Measurements from ENCODE around the gene WNT10A.
A peak's percentile ranks its signal among the peaks of the same experiment; 100 is the strongest.

Gene WNT10A

GRCh38 chr2:218850796-218851195, 29.9 kb upstream of the WNT10A start:
- DNase-seq (ENCODE audit: low read depth, low spot score), result no peak
- no peak for TF ChIP-seq CTCF (IDR thresholded peaks at IDR 0.05; ENCODE audit: insufficient read depth, low read length, missing control alignments)
- POLR2A ChIA-PET, result interaction anchor here (0.7 kb wide), 1 partner anchor 587 kb away, joined by 3 read pairs; no protein-coding TSS in a partner anchor
- CTCF ChIA-PET, result interaction anchor here (0.7 to 6.5 kb wide), 13 partner anchors 8 to 304 kb away, joined by 3 to 106 read pairs (median 24); partner anchors contain the start of genes TTLL4 and WNT6
- no peak overlapping the region for H3K4me3 ChIP-seq (ENCODE audit: low read depth, low read length)

- CTCF ChIA-PET, result interaction anchor here (0.7 to 6.5 kb wide), 14 partner anchors 8 to 304 kb away, joined by 3 to 106 read pairs (median 14); partner anchors contain the start of genes CYP27A1, TTLL4 and WNT6
- no peak overlapping the region for H3K4me3 ChIP-seq (ENCODE audit: low read depth, low read length)
- DNase-seq (ENCODE audit: low read depth, low spot score), result no peak
- POLR2A ChIA-PET, result no interaction called here
- no peak for TF ChIP-seq CTCF (IDR thresholded peaks at IDR 0.05; ENCODE audit: insufficient read depth, low read length, missing control alignments)
These were observed 29.4 kb upstream of the WNT10A start for GRCh38 chr2:218851286-218851685.

- no peak overlapping the region for H3K4me3 ChIP-seq (ENCODE audit: low read depth, low read length)
- no peak for DNase-seq (ENCODE audit: low read depth, low spot score)
- peak; percentile 76 for TF ChIP-seq CTCF (IDR thresholded peaks at IDR 0.05; ENCODE audit: insufficient read depth, low read length, missing control alignments)
- ChIA-PET CTCF (interaction anchor here (0.7 to 6.5 kb wide), 28 partner anchors 7 to 350 kb away, joined by 3 to 106 read pairs (median 4); partner anchors contain the start of genes CYP27A1, RNF25, STK36 and TTLL4), POLR2A (no interaction called here)
These were observed 27.6 kb upstream of the WNT10A start for GRCh38 chr2:218852911-218853667.

- POLR2A ChIA-PET, result no interaction called here
- no peak for DNase-seq (ENCODE audit: low read depth, low spot score)
- CTCF ChIA-PET, result interaction anchor here (0.9 to 4.1 kb wide), 6 partner anchors 12 to 301 kb away, joined by 3 to 32 read pairs (median 9); no protein-coding TSS in a partner anchor
- TF ChIP-seq CTCF (IDR thresholded peaks at IDR 0.05; ENCODE audit: insufficient read depth, low read length, missing control alignments), result no peak
- H3K4me3 ChIP-seq (ENCODE audit: low read depth, low read length), result no peak overlapping the region
These were observed 26.9 kb upstream of the WNT10A start for GRCh38 chr2:218853766-218854165.

GRCh38 chr2:218854860-218855259, 25.8 kb upstream of the WNT10A start:
- no peak for TF ChIP-seq CTCF (IDR thresholded peaks at IDR 0.05; ENCODE audit: insufficient read depth, low read length, missing control alignments)
- POLR2A ChIA-PET, result no interaction called here
- H3K4me3 ChIP-seq (ENCODE audit: low read depth, low read length), result no peak overlapping the region
- CTCF ChIA-PET, result interaction anchor here (0.8 to 4.1 kb wide), 6 partner anchors 21 to 196 kb away, joined by 3 to 25 read pairs (median 4); partner anchors contain the start of genes BCS1L and ZNF142
- no peak for DNase-seq (ENCODE audit: low read depth, low spot score)

Measured in AG04449 (cell line).